ENCODE measurements around the gene PITX1. TPM values are rescaled to one million over a fixed set of nuclear protein-coding genes. Genes with fewer than 3 reads are reported as not detected.

PITX1 gene
- total and polyA plus RNA-seq, 4 donors, result 0.43 to 1.3 (median 0.72) TPM

- H3K27me3 ChIP-seq (ENCODE audit: control insufficient read depth in 3 of 3, insufficient read depth in 3 of 3, low read length in 2 of 3), result peaks cover 0 to 2% (median 0%) of the 10 kb centered on the region in 3 donors
- peaks cover 0 to 20% (median 6%) of the 10 kb centered on the region in 4 donors for H3K9me3 ChIP-seq (ENCODE audit: control insufficient read depth in 4 of 4, insufficient read depth in 3 of 4, low read length in 3 of 4)
- no peak for TF ChIP-seq CTCF (IDR thresholded peaks at IDR 0.05; ENCODE audit: control extremely low read depth, extremely low read depth)
- no peaks in the 10 kb centered on the region for H3K36me3 ChIP-seq (ENCODE audit: control insufficient read depth in 4 of 4, insufficient read depth in 4 of 4, low read length in 4 of 4)
- DNase-seq (no peak), ATAC-seq (ENCODE audit: insufficient read depth, low FRiP score) (no peak)
- no peaks in the 10 kb centered on the region for H3K4me1 ChIP-seq (ENCODE audit: control insufficient read depth in 5 of 5, insufficient read depth in 5 of 5, low read length in 5 of 5)
- no peak overlapping the region for H3K9ac ChIP-seq (ENCODE audit: insufficient read depth in 1 of 2, low read length in 2 of 2)
- no peak overlapping the region for H3K27ac ChIP-seq (ENCODE audit: low read depth in 1 of 2, low read length in 1 of 2)
- H3K4me3 ChIP-seq, result no peak overlapping the region
- 95% methylated on average over 1 of the region's 1 CpG for WGBS, 2 donors
These were observed 51.8 kb downstream of the PITX1 start for GRCh38 chr5:134982230-134982629.

- no peak for TF ChIP-seq CTCF (IDR thresholded peaks at IDR 0.05; ENCODE audit: control extremely low read depth, extremely low read depth)
- Histone ChIP-seq H3K4me3 (no peak overlapping the region), H3K27me3 (ENCODE audit: control insufficient read depth in 3 of 3, insufficient read depth in 3 of 3, low read length in 2 of 3) (no peaks in the 10 kb centered on the region), H3K9me3 (ENCODE audit: control insufficient read depth in 4 of 4, insufficient read depth in 3 of 4, low read length in 3 of 4) (peaks cover 0 to 20% (median 8%) of the 10 kb centered on the region in 4 donors), H3K27ac (ENCODE audit: low read depth in 1 of 2, low read length in 1 of 2) (no peak overlapping the region), H3K9ac (ENCODE audit: insufficient read depth in 1 of 2, low read length in 2 of 2) (no peak overlapping the region), H3K36me3 (ENCODE audit: control insufficient read depth in 4 of 4, insufficient read depth in 4 of 4, low read length in 4 of 4) (peaks cover 0 to 1% (median 0%) of the 10 kb centered on the region in 4 donors), H3K4me1 (ENCODE audit: control insufficient read depth in 5 of 5, insufficient read depth in 5 of 5, low read length in 5 of 5) (no peaks in the 10 kb centered on the region)
- DNase-seq, result no peak
- no peak for ATAC-seq (ENCODE audit: insufficient read depth, low FRiP score)
- 93 to 97% methylated on average over 3 of the region's 3 CpGs for WGBS, 2 donors
These were observed 54.6 kb downstream of the PITX1 start for GRCh38 chr5:134979416-134979815.

Other genes starting within 250 kb of the PITX1 start
- gene C5orf24, start 188.3 kb downstream of the PITX1 start, total RNA-seq, result 10 to 100 TPM; 39.1 to 68.8 TPM
- 10 to 100 TPM; 19.6 to 20.3 TPM for gene C5orf24, start 188.3 kb downstream of the PITX1 start, polyA plus RNA-seq
- gene TXNDC15, start 159.9 kb downstream of the PITX1 start, total RNA-seq, result 10 to 100 TPM; 50.2 to 91.9 TPM
- gene TXNDC15, start 159.9 kb downstream of the PITX1 start, polyA plus RNA-seq, result 10 to 100 TPM; 58.5 to 88.2 TPM
- gene PCBD2, start 129.1 kb downstream of the PITX1 start, total RNA-seq, result 10 to 100 TPM in 1 of 2 donors, 1 to 10 TPM in 1; 9.4 to 12.3 TPM
- gene PCBD2, start 129.1 kb downstream of the PITX1 start, polyA plus RNA-seq, result 1 to 10 TPM; 4.1 to 5.7 TPM
- gene CATSPER3, start 66.3 kb downstream of the PITX1 start, total RNA-seq, result under 1 TPM; 0.54 to 0.61 TPM
- gene CATSPER3, start 66.3 kb downstream of the PITX1 start, polyA plus RNA-seq, result under 1 TPM; 0.38 to 0.43 TPM